Measurements from ENCODE around the gene ALX4.
A peak's percentile ranks its signal among the peaks of the same experiment; 100 is the strongest.

The ALX4 gene

GRCh38 chr11:44309478-44310205 is at the start of gene ALX4:
ALX4 (minus strand) TSS chr11:44310139; CDS start chr11:44310062, 77 bp downstream.
- peak; percentile 60 for DNase-seq

GRCh38 chr11:44359162-44359561 is 49.2 kb upstream of the ALX4 start:
- no peak for DNase-seq

DNA sequence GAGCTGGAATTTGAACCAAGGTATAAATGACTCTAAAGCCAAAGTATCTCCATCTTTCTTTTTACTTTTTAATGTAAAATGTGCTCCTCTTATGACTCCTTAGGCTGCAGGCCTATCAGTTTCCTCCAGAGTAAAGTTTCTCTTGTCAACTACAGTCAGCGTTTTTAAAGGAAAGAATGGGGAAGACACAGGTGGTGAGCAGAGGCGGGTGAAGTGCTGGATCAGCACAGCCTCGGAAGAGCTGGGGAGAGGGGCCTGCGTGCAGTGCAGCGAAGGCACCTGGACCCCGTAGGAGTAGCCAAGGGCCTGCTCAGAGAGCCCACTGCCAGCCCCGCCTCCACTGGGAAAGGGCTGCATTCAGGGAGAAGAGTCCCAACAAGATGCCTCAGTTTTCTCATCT is 48.8 kb upstream of the ALX4 start:
- DNase-seq: no peak

- DNase-seq: no peak
These were observed 47.8 kb upstream of the ALX4 start for GRCh38 chr11:44357711-44358110.

DNA sequence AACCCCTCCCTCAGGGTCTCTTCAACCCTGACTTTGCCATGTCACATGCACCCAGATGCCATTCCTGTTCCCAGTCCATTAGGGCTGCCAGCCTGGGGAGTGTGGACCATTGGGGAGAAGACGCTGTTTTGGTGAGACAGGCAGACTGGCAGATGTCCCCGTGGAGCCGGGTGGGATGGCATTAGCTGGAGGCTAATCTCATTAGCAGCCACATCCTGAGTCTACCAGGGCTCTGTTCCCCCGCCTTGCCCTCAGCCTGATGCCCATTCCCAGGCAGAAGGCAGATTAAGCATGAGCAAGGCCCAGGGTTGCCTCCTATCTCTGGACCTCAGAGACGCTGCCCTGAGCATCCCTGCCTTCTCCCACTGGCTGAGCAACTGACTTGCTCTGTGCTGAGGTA is 46.4 kb upstream of the ALX4 start:
- no peak for DNase-seq

DNA sequence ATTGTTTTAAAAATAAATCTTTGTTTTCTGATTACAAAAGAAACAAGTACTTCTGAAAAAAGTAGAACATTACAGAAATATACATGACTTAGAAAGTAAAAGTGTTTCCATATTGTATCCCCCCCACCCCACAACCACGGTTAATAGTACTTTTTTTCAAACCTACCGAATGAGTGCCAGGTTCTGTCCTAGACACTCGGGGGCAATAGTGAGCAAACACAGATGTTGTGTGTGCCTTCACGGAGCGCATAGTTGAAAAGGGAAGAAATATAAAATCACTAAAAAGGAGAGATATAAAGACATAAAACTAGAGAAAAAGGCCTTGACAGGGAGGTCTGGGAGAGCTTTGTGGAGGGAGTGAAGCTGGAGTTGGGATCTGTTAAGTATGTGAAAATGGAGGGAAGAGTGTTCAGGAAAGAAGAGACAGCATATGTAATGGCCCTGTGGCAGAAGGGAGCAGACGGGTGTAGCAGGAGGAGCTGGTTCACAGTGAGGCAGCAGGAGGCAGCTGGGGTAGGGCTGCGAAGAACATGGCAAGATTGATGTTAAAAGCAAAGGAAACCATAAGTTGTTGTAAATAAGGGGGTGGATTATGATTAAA is 42.1 kb upstream of the ALX4 start:
- no peak for DNase-seq

DNA sequence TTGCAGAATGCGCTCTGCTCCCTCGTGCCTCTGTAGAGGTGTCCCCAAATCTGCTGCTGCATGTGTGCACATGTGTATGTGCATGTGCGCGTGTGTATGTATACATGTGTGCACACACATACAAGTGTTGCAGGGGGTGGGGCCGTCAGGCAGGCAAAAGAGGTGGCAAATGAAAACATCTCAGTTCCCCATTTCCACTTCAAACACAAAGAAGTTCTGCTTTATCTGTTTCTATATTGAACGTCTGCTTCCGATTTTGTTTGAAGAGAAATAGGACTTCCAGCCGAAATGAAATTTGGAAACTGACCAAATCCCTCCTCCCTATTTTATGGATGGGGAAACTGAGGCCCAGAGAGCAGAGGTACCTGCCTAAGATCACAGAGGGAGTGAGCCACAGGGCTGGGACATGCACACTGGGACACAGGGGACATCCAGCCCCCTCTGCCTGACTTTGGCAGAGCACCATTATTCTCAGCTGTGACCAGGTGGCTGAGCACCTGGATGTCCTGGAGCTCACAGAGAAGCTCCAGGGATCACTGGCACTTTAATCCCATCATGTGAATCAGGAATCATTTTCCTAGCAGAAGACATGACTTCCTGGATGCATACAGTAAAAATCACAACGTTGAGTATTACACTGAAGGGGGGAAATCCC is 41.2 kb upstream of the ALX4 start:
- no peak for DNase-seq

GRCh38 chr11:44349328-44349727 is 39.4 kb upstream of the ALX4 start:
- no peak for DNase-seq

- DNase-seq: no peak
These were observed 38.8 kb upstream of the ALX4 start for GRCh38 chr11:44348721-44349120.

DNA sequence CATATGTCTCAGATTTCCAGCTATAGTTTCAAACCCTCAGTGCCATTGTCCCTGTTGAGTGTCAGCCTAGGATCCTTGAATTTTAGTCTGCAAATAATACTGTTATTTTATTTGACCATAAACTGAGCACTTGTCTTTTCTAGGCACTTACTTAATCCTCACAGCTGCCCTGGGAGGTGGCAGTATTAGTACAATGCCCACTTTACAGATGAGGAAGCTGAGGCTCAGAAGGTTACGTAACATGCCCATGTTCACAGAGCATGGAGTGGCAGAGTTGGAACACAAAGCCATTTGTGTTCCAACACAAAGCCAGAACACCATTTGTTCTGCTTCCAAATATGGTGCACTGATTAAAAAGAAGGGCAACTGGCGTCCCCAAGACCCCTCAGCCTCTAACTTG is 38.2 kb upstream of the ALX4 start:
- DNase-seq: no peak

DNA sequence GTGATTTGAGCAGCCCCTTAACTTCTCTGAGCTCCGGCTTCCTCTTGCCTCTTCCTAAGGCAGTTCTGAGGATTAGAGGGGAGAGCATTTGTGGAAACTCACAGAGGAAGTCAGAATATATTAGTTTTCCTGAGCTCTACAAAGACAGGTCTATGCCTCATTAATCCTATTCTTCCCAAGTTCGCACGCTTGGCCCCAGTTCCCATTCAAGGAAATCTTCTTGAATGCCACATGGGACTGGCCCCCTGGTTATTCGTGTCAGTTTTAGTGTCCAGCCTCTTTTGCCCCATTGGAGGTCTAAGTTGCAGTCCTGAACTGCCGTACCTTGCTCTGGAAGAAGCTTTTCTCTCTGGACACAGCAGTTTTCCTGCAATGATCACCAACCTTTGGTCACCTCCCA is 37.6 kb upstream of the ALX4 start:
- DNase-seq: no peak

- DNase-seq: no peak
These were observed 37.0 kb upstream of the ALX4 start for GRCh38 chr11:44346983-44347382.

DNA sequence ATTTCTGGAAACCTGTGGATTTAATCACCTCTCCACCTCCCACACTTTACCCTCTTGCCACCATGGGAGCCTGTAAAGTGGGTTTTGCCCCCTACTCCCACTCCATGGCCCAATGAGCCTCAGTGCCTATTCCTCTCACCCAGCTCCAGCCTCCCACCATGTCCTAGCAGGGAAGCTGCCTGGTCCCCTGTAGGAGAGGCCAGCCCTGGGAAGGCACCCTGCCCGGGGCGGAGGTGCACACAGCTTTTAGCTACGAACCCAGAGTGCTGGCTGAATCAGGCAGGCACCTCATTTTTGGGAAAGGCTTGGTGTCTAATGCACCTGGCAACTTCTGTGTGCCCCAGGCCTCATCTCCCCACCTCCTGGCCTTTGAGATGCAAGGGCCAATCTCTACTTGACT is 35.8 kb upstream of the ALX4 start:
- DNase-seq: no peak

DNA sequence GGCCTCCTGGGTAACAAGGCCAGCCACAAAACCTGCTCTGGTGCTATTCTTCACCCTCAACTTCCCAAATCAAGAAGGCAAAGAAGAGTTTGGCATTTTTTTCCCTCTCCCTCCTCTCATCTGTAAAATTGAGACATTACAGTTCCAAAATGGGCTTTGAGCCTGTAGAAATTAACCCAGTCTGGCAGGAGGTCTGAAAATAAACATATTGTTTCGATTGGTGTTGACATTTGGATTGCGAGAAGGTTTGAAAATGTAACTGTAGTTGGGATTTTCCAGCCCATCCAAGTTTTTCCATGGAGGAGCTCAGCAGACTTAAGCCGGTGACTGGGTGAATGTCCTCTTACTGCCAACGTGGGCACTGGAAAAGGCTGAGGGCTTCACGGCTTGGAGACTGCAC is 35.0 kb upstream of the ALX4 start:
- DNase-seq: no peak

DNA sequence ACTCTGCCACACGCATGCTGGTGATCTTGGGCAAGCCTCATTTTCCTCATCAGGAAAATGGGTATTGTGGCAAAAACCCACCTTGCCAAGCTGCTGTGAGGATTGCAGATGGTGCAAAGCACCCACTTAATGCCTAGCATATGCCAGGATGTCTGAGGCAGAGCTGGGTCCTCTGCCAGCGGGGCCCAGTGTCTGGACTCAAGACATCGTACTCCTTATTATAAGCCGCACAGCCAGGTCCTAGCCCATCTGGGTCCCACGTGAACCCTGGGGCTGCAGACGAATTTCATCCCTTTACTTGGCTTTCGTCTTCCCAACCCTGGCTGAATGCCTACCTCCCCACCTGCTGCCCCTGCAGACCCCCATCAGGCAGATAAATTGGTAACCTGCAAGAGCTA is 34.5 kb upstream of the ALX4 start:
- DNase-seq: no peak

DNA sequence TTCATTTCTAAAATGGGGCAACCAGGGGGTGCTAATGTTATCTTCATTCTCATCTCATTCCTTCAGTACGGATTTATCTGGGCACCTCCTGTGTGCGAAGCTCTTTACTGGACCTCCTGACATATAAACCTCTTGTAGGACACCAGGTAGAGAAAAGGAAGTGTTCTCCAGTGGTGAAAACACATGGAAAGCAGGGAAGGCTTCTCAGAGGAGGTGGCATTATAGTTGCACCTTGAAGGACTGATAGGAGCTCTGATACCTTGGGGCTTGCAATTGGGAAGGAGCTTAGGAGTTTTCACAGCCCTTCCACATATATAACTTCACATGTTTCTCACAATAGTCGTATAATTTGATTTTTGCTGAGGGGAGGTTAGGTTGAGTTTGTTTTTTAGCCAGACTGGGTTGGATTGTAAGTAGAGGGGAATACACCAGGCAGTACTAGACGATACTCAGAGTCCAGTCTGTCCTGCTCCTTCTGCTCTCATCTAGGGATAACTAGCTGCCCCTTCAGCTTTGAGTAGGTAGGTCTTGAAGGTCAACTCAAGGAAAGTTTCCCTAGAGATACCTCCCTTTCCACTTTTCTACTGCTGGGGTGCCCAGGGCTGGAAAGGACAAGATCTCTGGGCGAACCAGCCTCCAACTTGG is 34.0 kb upstream of the ALX4 start:
- no peak for DNase-seq

GRCh38 chr11:44342616-44343015 is 32.7 kb upstream of the ALX4 start:
- DNase-seq: no peak

GRCh38 chr11:44340656-44341055 is 30.7 kb upstream of the ALX4 start:
- DNase-seq: no peak

GRCh38 chr11:44339530-44339883 is 29.6 kb upstream of the ALX4 start:
- no peak for DNase-seq

DNA sequence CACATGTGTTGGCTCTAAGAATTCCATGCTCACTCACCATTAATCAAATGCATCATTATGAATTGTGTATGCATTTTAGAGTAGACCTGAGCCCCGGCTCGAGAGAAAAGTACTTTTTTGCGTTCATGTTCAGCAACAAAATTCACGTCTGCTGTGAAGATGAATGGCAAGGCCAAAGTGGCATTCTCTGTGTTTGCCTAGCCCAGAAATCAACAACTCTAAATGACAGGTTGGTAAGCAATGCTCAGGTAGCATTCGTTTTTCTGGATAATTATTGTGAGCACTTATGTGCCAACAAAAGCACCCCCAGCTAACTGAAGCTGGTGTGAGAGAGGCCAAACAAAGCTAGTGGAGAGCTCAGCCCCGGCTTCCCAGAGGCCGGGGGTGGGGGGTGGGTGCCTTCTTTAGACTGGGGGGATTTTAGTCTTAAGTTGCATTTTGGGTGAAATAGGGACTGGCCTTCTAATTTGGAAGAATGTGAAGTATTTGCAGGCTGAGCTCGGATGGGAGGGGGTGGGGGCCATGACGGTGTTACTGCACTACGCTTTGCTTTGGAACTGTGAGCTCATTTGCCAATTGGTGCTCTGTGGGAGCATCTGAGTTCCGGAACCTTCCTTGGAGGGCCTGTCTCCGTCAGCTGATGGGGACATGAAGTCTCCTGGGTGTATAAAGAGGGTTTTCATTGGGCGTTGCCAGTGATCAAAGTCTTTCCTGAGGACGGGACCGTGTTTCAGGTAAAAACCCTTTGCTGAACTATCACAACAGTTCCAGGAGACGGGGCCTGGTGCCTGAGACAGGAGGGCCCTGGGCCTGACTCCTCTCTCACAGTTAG is 29.0 kb upstream of the ALX4 start:
- DNase-seq: no peak

GRCh38 chr11:44338026-44338425 is 28.1 kb upstream of the ALX4 start:
- no peak for DNase-seq

GRCh38 chr11:44335919-44336318 is 26.0 kb upstream of the ALX4 start:
- no peak for DNase-seq
